ENCODE results near the gene FGD3.

DNA sequence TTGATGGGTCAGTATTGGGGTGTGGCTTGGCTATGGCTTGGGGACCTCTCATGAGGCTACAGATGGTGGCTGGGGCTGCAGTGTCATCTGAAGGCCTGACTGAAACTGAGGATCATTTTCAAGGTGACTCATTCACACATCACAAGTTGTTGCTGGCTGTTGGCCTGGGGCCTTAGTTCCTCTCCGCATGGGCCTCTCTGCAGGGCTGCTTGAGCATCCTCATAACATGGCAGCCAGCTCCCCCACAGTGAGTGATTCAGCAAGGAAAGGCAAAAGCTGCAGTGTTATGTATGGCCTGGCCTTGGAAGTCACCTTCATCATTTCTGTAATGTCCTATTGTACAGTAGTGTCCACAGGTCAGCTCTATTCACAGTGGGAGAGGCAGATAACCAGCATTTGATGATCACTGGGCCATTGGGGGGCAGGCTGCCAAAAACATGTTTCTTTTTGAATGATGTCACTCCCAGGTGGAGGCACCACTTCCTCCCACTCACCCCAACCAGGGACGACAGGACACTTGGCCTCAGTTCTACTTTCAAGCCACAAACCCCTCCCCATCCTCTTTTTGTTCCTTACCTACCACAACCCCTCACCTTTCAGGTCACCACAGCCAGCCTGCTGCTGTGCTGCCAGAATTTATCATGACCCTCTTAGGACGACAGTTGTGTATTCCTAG is 14.4 kb downstream of the FGD3 start:
- TF ChIP-seq, protein P1, sequence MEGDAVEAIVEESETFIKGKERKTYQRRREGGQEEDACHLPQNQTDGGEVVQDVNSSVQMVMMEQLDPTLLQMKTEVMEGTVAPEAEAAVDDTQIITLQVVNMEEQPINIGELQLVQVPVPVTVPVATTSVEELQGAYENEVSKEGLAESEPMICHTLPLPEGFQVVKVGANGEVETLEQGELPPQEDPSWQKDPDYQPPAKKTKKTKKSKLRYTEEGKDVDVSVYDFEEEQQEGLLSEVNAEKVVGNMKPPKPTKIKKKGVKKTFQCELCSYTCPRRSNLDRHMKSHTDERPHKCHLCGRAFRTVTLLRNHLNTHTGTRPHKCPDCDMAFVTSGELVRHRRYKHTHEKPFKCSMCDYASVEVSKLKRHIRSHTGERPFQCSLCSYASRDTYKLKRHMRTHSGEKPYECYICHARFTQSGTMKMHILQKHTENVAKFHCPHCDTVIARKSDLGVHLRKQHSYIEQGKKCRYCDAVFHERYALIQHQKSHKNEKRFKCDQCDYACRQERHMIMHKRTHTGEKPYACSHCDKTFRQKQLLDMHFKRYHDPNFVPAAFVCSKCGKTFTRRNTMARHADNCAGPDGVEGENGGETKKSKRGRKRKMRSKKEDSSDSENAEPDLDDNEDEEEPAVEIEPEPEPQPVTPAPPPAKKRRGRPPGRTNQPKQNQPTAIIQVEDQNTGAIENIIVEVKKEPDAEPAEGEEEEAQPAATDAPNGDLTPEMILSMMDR (IDR thresholded peaks at IDR 0.05): no peak
- TF ChIP-seq POLR2A (IDR thresholded peaks at IDR 0.05) (no peak), EP300 (IDR thresholded peaks at IDR 0.05) (no peak)
